CD4-positive, alpha-beta T cell (primary cell): ENCODE measurements around the gene AKT1. TPM values are rescaled to one million over a fixed set of nuclear protein-coding genes. Genes with fewer than 3 reads are reported as not detected.

ENCODE experiments used
- ATAC-seq: fragments of 200-7000 bp; cut with Tn5 transposase; one replicate; pipeline ENCODE4 v1.10.0; 2022; ENCODE audit warnings: mild to moderate bottlenecking; ENCODE audit not compliant: poor library complexity
- CTCF ChIA-PET: fragments of 350-600 bp; sonication (Branson Sonifier 250); formaldehyde crosslinking; loops from one replicate; lab custom pipeline; 2021; ENCODE audit warnings: antibody characterized with exemption, inconsistent platforms; lab: Charles Lee
- POLR2A ChIA-PET: fragments of 350-600 bp; sonication (Branson Sonifier 250); formaldehyde crosslinking; loops from one replicate; lab custom pipeline; 2021; ENCODE audit warnings: antibody characterized with exemption, inconsistent platforms; lab: Charles Lee
- DNase-seq, 14 experiments: peaks; one replicate each; pipeline ENCODE4 v3.0.0-alpha.2; 2013 to 2020; ENCODE audit warnings: mixed read lengths in 2 of 14
- H3K27ac ChIP-seq, 2 donors: one replicate each; pipeline versions ENCODE4 v1.5.1 to v1.7.0; 2013; ENCODE audit warnings: low read length in 2 of 2, low read depth in 1 of 2, mild to moderate bottlenecking in 1 of 2
- H3K27me3 ChIP-seq, 2 experiments: 1 replicate in 1 of 2; 2 replicates in 1 of 2; pipeline versions ENCODE4 v1.6.1 to v1.7.0; 2013; ENCODE audit warnings: low read length in 2 of 2, control low read depth in 1 of 2, mild to moderate bottlenecking in 1 of 2, moderate library complexity in 1 of 2; ENCODE audit not compliant: insufficient read depth in 2 of 2, control insufficient read depth in 1 of 2
- H3K36me3 ChIP-seq: one replicate; pipeline ENCODE4 v1.6.1; 2013; ENCODE audit warnings: low read length, control low read depth; ENCODE audit not compliant: insufficient read depth
- H3K4me1 ChIP-seq: one replicate; pipeline ENCODE4 v1.6.1; 2013; ENCODE audit warnings: low read length, control low read depth; ENCODE audit not compliant: insufficient read depth
- H3K4me3 ChIP-seq: one replicate; pipeline ENCODE4 v1.5.1; 2013; ENCODE audit warnings: mild to moderate bottlenecking, low read length, moderate library complexity
- H3K9me3 ChIP-seq, 2 experiments: 1 replicate in 1 of 2; 2 replicates in 1 of 2; pipeline versions ENCODE4 v1.6.1 to v1.7.0; 2013; ENCODE audit warnings: low read length in 2 of 2, mild to moderate bottlenecking in 2 of 2, control low read depth in 1 of 2, moderate library complexity in 1 of 2; ENCODE audit not compliant: control insufficient read depth in 1 of 2, insufficient read depth in 1 of 2
- H3K27ac Mint-ChIP-seq: one replicate; pipeline ENCODE4 v1.8.0; 2020; ENCODE audit warnings: mixed read lengths
- H3K27me3 Mint-ChIP-seq: one replicate; pipeline ENCODE4 v1.8.0; 2021; ENCODE audit warnings: mixed read lengths
- H3K36me3 Mint-ChIP-seq: one replicate; pipeline ENCODE4 v1.8.0; 2021; ENCODE audit warnings: low read depth, mixed read lengths
- H3K4me1 Mint-ChIP-seq: one replicate; pipeline ENCODE4 v1.8.0; 2021; ENCODE audit warnings: low read depth, mixed read lengths
- H3K4me3 Mint-ChIP-seq: one replicate; pipeline ENCODE4 v1.8.0; 2020; ENCODE audit warnings: mild to moderate bottlenecking, mixed read lengths
- H3K9me3 Mint-ChIP-seq: one replicate; pipeline ENCODE4 v1.8.0; 2020; ENCODE audit warnings: mixed read lengths
- CTCF ChIP-seq: fragments of 200-600 bp; IDR thresholded peaks from one replicate; pipeline ENCODE4 v1.8.0; 2022; ENCODE audit warnings: antibody characterized with exemption, mild to moderate bottlenecking
- intact Hi-C, 2 experiments: fragments of 100-400 bp; cut with DNase I in 1 of 2; cut with micrococcal nuclease in 1 of 2; formaldehyde crosslinking; loops; one replicate each; pipeline versions ENCODE4 v1.15.1 to v1.9.0; 2023 to 2025; cut with DNase I, micrococcal nuclease
- total RNA-seq, 174 experiments: library from RNA in 2 of 174; stranded (reverse) in 2 of 174; gene quantifications; one replicate each; pipeline ENCODE4 v1.2.3 and lab custom pipeline; 2021 to 2026

Gene AKT1
- total RNA-seq, 2 experiments from 2014 or later = 58.8 to 66.5 TPM

GRCh38 chr14:104787736-104788135, 7.8 kb downstream of the AKT1 start:
- no peak overlapping the region for H3K27ac Mint-ChIP-seq
- Histone ChIP-seq H3K4me1 (peaks cover 70% of the 10 kb centered on the region), H3K36me3 (peaks cover 44% of the 10 kb centered on the region), H3K27ac (no peak overlapping the region), H3K4me3 (no peak overlapping the region), H3K9me3 (no peaks in the 10 kb centered on the region), H3K27me3 (no peaks in the 10 kb centered on the region)
- ATAC-seq (no peak), DNase-seq (peak in 1 of 14 experiments; percentile 31)
- intact Hi-C loops = no loop called here
- no peak for TF ChIP-seq CTCF
- ChIA-PET CTCF (interaction anchor here (1.3 kb wide), 1 partner anchor 19 kb away, joined by 3 read pairs; no protein-coding TSS in a partner anchor), POLR2A (no interaction called here)
- H3K36me3 Mint-ChIP-seq = peaks cover 15% of the 10 kb centered on the region
- no peak overlapping the region for H3K4me3 Mint-ChIP-seq
- no peaks in the 10 kb centered on the region for H3K9me3 Mint-ChIP-seq
- peaks cover 24% of the 10 kb centered on the region for H3K4me1 Mint-ChIP-seq
- H3K27me3 Mint-ChIP-seq = no peaks in the 10 kb centered on the region

GRCh38 chr14:104786726-104787675, 8.5 kb downstream of the AKT1 start:
- Histone ChIP-seq H3K9me3 (no peaks in the 10 kb centered on the region), H3K27me3 (no peaks in the 10 kb centered on the region), H3K4me3 (no peak overlapping the region), H3K27ac (peak overlapping the region in 1 of 2 donors; percentile 13), H3K4me1 (peaks cover 63% of the 10 kb centered on the region), H3K36me3 (peaks cover 40% of the 10 kb centered on the region)
- ATAC-seq (no peak), DNase-seq (no peak)
- ChIA-PET CTCF (no interaction called here), POLR2A (interaction anchor here (1.3 kb wide), 2 partner anchors 13 to 34 kb away, joined by 3 to 4 read pairs; partner anchors contain the start of genes SIVA1 and ZBTB42)
- Mint-ChIP-seq H3K27me3 (no peaks in the 10 kb centered on the region), H3K36me3 (peaks cover 15% of the 10 kb centered on the region), H3K9me3 (no peaks in the 10 kb centered on the region), H3K4me1 (peaks cover 22% of the 10 kb centered on the region), H3K4me3 (no peak overlapping the region), H3K27ac (no peak overlapping the region)
- no peak for TF ChIP-seq CTCF
- intact Hi-C loops = no loop called here

- Histone ChIP-seq H3K27ac (no peak overlapping the region), H3K4me1 (peaks cover 55% of the 10 kb centered on the region), H3K36me3 (peaks cover 33% of the 10 kb centered on the region), H3K9me3 (no peaks in the 10 kb centered on the region), H3K4me3 (no peak overlapping the region), H3K27me3 (no peaks in the 10 kb centered on the region)
- ChIA-PET CTCF (no interaction called here), POLR2A (interaction anchor here (0.6 to 1.3 kb wide), 3 partner anchors 14 to 33 kb away, joined by 3 to 4 read pairs (median 4); partner anchors contain the start of genes SIVA1 and ZBTB42)
- DNase-seq (peak in 3 of 14 experiments; percentile 29 to 55 (median 51)), ATAC-seq (peak; percentile 75)
- Mint-ChIP-seq H3K9me3 (no peaks in the 10 kb centered on the region), H3K4me1 (peaks cover 17% of the 10 kb centered on the region), H3K27me3 (no peaks in the 10 kb centered on the region), H3K27ac (no peak overlapping the region), H3K4me3 (no peak overlapping the region), H3K36me3 (peaks cover 9% of the 10 kb centered on the region)
- intact Hi-C loops = no loop called here
- TF ChIP-seq CTCF = no peak
Measured at GRCh38 chr14:104786091-104786586, 9.4 kb downstream of the AKT1 start.
